Measurements from ENCODE around the gene KCNS3. TPM values are rescaled to one million over a fixed set of nuclear protein-coding genes. Genes with fewer than 3 reads are reported as not detected.

The KCNS3 gene
- polyA plus RNA-seq, 4 donors = 0.67 to 14.7 (median 4.2) TPM

- 23 to 26% (median 25%) methylated on average over 3 of the region's 3 CpGs for WGBS, 3 donors
- Histone ChIP-seq H3K9me3 (ENCODE audit: control insufficient read depth in 2 of 2, insufficient read depth in 1 of 2, low read depth in 1 of 2, low read length in 1 of 2) (no peaks in the 10 kb centered on the region), H3K27ac (ENCODE audit: low read depth in 1 of 3, low read length in 2 of 3) (no peak overlapping the region), H3K36me3 (ENCODE audit: control insufficient read depth in 3 of 3, insufficient read depth in 2 of 3, low read depth in 1 of 3, low read length in 3 of 3) (no peaks in the 10 kb centered on the region), H3K27me3 (ENCODE audit: control insufficient read depth in 3 of 3, insufficient read depth in 3 of 3, low read length in 3 of 3) (no peaks in the 10 kb centered on the region), H3K4me1 (ENCODE audit: control insufficient read depth in 3 of 3, insufficient read depth in 2 of 3, low read depth in 1 of 3, low read length in 2 of 3) (peaks cover 0 to 2% (median 0%) of the 10 kb centered on the region in 3 donors), H3K4me3 (ENCODE audit: low read depth in 1 of 3, low read length in 3 of 3) (no peak overlapping the region)
- no peak for FAIRE-seq
- DNase-seq = no peak
These were observed 36.6 kb downstream of the KCNS3 start for GRCh38 chr2:17915099-17915498.

GRCh38 chr2:17915811-17916518, 37.5 kb downstream of the KCNS3 start:
- H3K27ac ChIP-seq (ENCODE audit: low read depth in 1 of 3, low read length in 2 of 3) = no peak overlapping the region
- no peak for FAIRE-seq
- H3K4me1 ChIP-seq (ENCODE audit: control insufficient read depth in 3 of 3, insufficient read depth in 2 of 3, low read depth in 1 of 3, low read length in 2 of 3) = peaks cover 0 to 2% (median 0%) of the 10 kb centered on the region in 3 donors
- no peak for DNase-seq
- H3K9me3 ChIP-seq (ENCODE audit: control insufficient read depth in 2 of 2, insufficient read depth in 1 of 2, low read depth in 1 of 2, low read length in 1 of 2) = no peaks in the 10 kb centered on the region
- no peaks in the 10 kb centered on the region for H3K36me3 ChIP-seq (ENCODE audit: control insufficient read depth in 3 of 3, insufficient read depth in 2 of 3, low read depth in 1 of 3, low read length in 3 of 3)
- H3K4me3 ChIP-seq (ENCODE audit: low read depth in 1 of 3, low read length in 3 of 3) = no peak overlapping the region
- WGBS, 3 donors = 55 to 66% (median 58%) methylated on average over 1 of the region's 1 CpG
- H3K27me3 ChIP-seq (ENCODE audit: control insufficient read depth in 3 of 3, insufficient read depth in 3 of 3, low read length in 3 of 3) = no peaks in the 10 kb centered on the region

- Histone ChIP-seq H3K27ac (ENCODE audit: low read depth in 1 of 3, low read length in 2 of 3) (no peak overlapping the region), H3K36me3 (ENCODE audit: control insufficient read depth in 3 of 3, insufficient read depth in 2 of 3, low read depth in 1 of 3, low read length in 3 of 3) (no peaks in the 10 kb centered on the region), H3K9me3 (ENCODE audit: control insufficient read depth in 2 of 2, insufficient read depth in 1 of 2, low read depth in 1 of 2, low read length in 1 of 2) (no peaks in the 10 kb centered on the region), H3K27me3 (ENCODE audit: control insufficient read depth in 3 of 3, insufficient read depth in 3 of 3, low read length in 3 of 3) (no peaks in the 10 kb centered on the region), H3K4me3 (ENCODE audit: low read depth in 1 of 3, low read length in 3 of 3) (no peak overlapping the region), H3K4me1 (ENCODE audit: control insufficient read depth in 3 of 3, insufficient read depth in 2 of 3, low read depth in 1 of 3, low read length in 2 of 3) (peaks cover 0 to 2% (median 0%) of the 10 kb centered on the region in 3 donors)
- DNase-seq (peak in 1 of 2 donors; percentile 5), FAIRE-seq (no peak)
These were observed 38.1 kb downstream of the KCNS3 start for GRCh38 chr2:17916584-17916983.

- H3K36me3 ChIP-seq (ENCODE audit: control insufficient read depth in 3 of 3, insufficient read depth in 2 of 3, low read depth in 1 of 3, low read length in 3 of 3) = no peaks in the 10 kb centered on the region
- WGBS, 3 donors = 0 to 13% (median 8%) methylated on average over 1 of the region's 1 CpG
- H3K4me3 ChIP-seq (ENCODE audit: low read depth in 1 of 3, low read length in 3 of 3) = no peak overlapping the region
- no peak for FAIRE-seq
- no peaks in the 10 kb centered on the region for H3K9me3 ChIP-seq (ENCODE audit: control insufficient read depth in 2 of 2, insufficient read depth in 1 of 2, low read depth in 1 of 2, low read length in 1 of 2)
- H3K27ac ChIP-seq (ENCODE audit: low read depth in 1 of 3, low read length in 2 of 3) = no peak overlapping the region
- no peaks in the 10 kb centered on the region for H3K27me3 ChIP-seq (ENCODE audit: control insufficient read depth in 3 of 3, insufficient read depth in 3 of 3, low read length in 3 of 3)
- peaks cover 0 to 2% (median 0%) of the 10 kb centered on the region in 3 donors for H3K4me1 ChIP-seq (ENCODE audit: control insufficient read depth in 3 of 3, insufficient read depth in 2 of 3, low read depth in 1 of 3, low read length in 2 of 3)
- peak in 1 of 2 donors; percentile 61 for DNase-seq
These were observed 40.3 kb downstream of the KCNS3 start for GRCh38 chr2:17918789-17919188.

- Histone ChIP-seq H3K4me1 (ENCODE audit: control insufficient read depth in 3 of 3, insufficient read depth in 2 of 3, low read depth in 1 of 3, low read length in 2 of 3) (no peaks in the 10 kb centered on the region), H3K4me3 (ENCODE audit: low read depth in 1 of 3, low read length in 3 of 3) (no peak overlapping the region), H3K27ac (ENCODE audit: low read depth in 1 of 3, low read length in 2 of 3) (no peak overlapping the region), H3K27me3 (ENCODE audit: control insufficient read depth in 3 of 3, insufficient read depth in 3 of 3, low read length in 3 of 3) (no peaks in the 10 kb centered on the region), H3K36me3 (ENCODE audit: control insufficient read depth in 3 of 3, insufficient read depth in 2 of 3, low read depth in 1 of 3, low read length in 3 of 3) (no peaks in the 10 kb centered on the region), H3K9me3 (ENCODE audit: control insufficient read depth in 2 of 2, insufficient read depth in 1 of 2, low read depth in 1 of 2, low read length in 1 of 2) (no peaks in the 10 kb centered on the region)
- FAIRE-seq (no peak), DNase-seq (no peak)
- 78 to 80% (median 79%) methylated on average over 4 of the region's 4 CpGs for WGBS, 3 donors
These were observed 52.3 kb downstream of the KCNS3 start for GRCh38 chr2:17930773-17931172.

GRCh38 chr2:17933256-17933655, 54.8 kb downstream of the KCNS3 start:
- Histone ChIP-seq H3K27me3 (ENCODE audit: control insufficient read depth in 3 of 3, insufficient read depth in 3 of 3, low read length in 3 of 3) (no peaks in the 10 kb centered on the region), H3K9me3 (ENCODE audit: control insufficient read depth in 2 of 2, insufficient read depth in 1 of 2, low read depth in 1 of 2, low read length in 1 of 2) (no peaks in the 10 kb centered on the region), H3K4me3 (ENCODE audit: low read depth in 1 of 3, low read length in 3 of 3) (no peak overlapping the region), H3K27ac (ENCODE audit: low read depth in 1 of 3, low read length in 2 of 3) (no peak overlapping the region), H3K36me3 (ENCODE audit: control insufficient read depth in 3 of 3, insufficient read depth in 2 of 3, low read depth in 1 of 3, low read length in 3 of 3) (no peaks in the 10 kb centered on the region), H3K4me1 (ENCODE audit: control insufficient read depth in 3 of 3, insufficient read depth in 2 of 3, low read depth in 1 of 3, low read length in 2 of 3) (no peaks in the 10 kb centered on the region)
- DNase-seq (no peak), FAIRE-seq (no peak)
- 75 to 92% (median 88%) methylated on average over 3 of the region's 3 CpGs for WGBS, 3 donors

GRCh38 chr2:17934721-17935120, 56.3 kb downstream of the KCNS3 start:
- Histone ChIP-seq H3K4me3 (ENCODE audit: low read depth in 1 of 3, low read length in 3 of 3) (no peak overlapping the region), H3K36me3 (ENCODE audit: control insufficient read depth in 3 of 3, insufficient read depth in 2 of 3, low read depth in 1 of 3, low read length in 3 of 3) (no peaks in the 10 kb centered on the region), H3K27ac (ENCODE audit: low read depth in 1 of 3, low read length in 2 of 3) (no peak overlapping the region), H3K27me3 (ENCODE audit: control insufficient read depth in 3 of 3, insufficient read depth in 3 of 3, low read length in 3 of 3) (no peaks in the 10 kb centered on the region), H3K4me1 (ENCODE audit: control insufficient read depth in 3 of 3, insufficient read depth in 2 of 3, low read depth in 1 of 3, low read length in 2 of 3) (no peaks in the 10 kb centered on the region), H3K9me3 (ENCODE audit: control insufficient read depth in 2 of 2, insufficient read depth in 1 of 2, low read depth in 1 of 2, low read length in 1 of 2) (no peaks in the 10 kb centered on the region)
- WGBS, 3 donors = 59 to 83% (median 75%) methylated on average over 4 of the region's 4 CpGs
- DNase-seq = no peak
- FAIRE-seq = no peak

- no peak overlapping the region for H3K27ac ChIP-seq (ENCODE audit: low read depth in 1 of 3, low read length in 2 of 3)
- FAIRE-seq (no peak), DNase-seq (no peak)
- no peaks in the 10 kb centered on the region for H3K4me1 ChIP-seq (ENCODE audit: control insufficient read depth in 3 of 3, insufficient read depth in 2 of 3, low read depth in 1 of 3, low read length in 2 of 3)
- no peak overlapping the region for H3K4me3 ChIP-seq (ENCODE audit: low read depth in 1 of 3, low read length in 3 of 3)
- H3K36me3 ChIP-seq (ENCODE audit: control insufficient read depth in 3 of 3, insufficient read depth in 2 of 3, low read depth in 1 of 3, low read length in 3 of 3) = no peaks in the 10 kb centered on the region
- no peaks in the 10 kb centered on the region for H3K27me3 ChIP-seq (ENCODE audit: control insufficient read depth in 3 of 3, insufficient read depth in 3 of 3, low read length in 3 of 3)
- H3K9me3 ChIP-seq (ENCODE audit: control insufficient read depth in 2 of 2, insufficient read depth in 1 of 2, low read depth in 1 of 2, low read length in 1 of 2) = no peaks in the 10 kb centered on the region
- 55 to 67% (median 62%) methylated on average over 6 of the region's 6 CpGs for WGBS, 3 donors
These were observed 56.9 kb downstream of the KCNS3 start for GRCh38 chr2:17935242-17935885.

All from small intestine (tissue), 7 donors.